Heart left ventricle (tissue), 16 donors: ENCODE measurements around the gene RNF17. TPM values are rescaled to one million over a fixed set of nuclear protein-coding genes. Genes with fewer than 3 reads are reported as not detected.

Source experiments
- ATAC-seq, 4 donors: fragments of 200-7000 bp; cut with Tn5 transposase; one replicate each; pipeline ENCODE4 v1.9.1; 2020 to 2022; ENCODE audit warnings: moderate library complexity in 4 of 4, mild to moderate bottlenecking in 3 of 4, moderate number of reproducible peaks in 1 of 4
- DNase-seq, 5 donors: peaks; one replicate each; pipeline ENCODE4 v3.0.0-alpha.2; 2020
- H3K27ac ChIP-seq, 12 donors: fragments of 200-600 bp; sonication (generic) in 4 of 12; one replicate each; pipeline versions ENCODE4 v1.5.0 to v1.8.0; 2016 to 2022; ENCODE audit warnings: mild to moderate bottlenecking in 2 of 12
- H3K27me3 ChIP-seq, 9 donors: fragments of 200-600 bp; sonication (generic) in 2 of 9; one replicate each; pipeline versions ENCODE4 v1.5.1 to v1.8.0; 2016 to 2022; ENCODE audit warnings: mild to moderate bottlenecking in 3 of 9
- H3K36me3 ChIP-seq, 9 donors: fragments of 200-600 bp; sonication (generic) in 2 of 9; one replicate each; pipeline versions ENCODE4 v1.5.0 to v1.8.0; 2018 to 2022; ENCODE audit warnings: mild to moderate bottlenecking in 2 of 9
- H3K4me1 ChIP-seq, 12 donors: fragments of 200-600 bp; sonication (generic) in 4 of 12; one replicate each; pipeline versions ENCODE4 v1.5.0 to v1.8.0; 2016 to 2022; ENCODE audit warnings: mild to moderate bottlenecking in 3 of 12
- H3K4me3 ChIP-seq, 12 donors: fragments of 200-600 bp; sonication (generic) in 4 of 12; one replicate each; pipeline versions ENCODE4 v1.5.0 to v1.8.0; 2017 to 2022; ENCODE audit warnings: mild to moderate bottlenecking in 9 of 12, moderate library complexity in 4 of 12
- H3K9me3 ChIP-seq, 12 donors: fragments of 200-600 bp; sonication (generic) in 4 of 12; one replicate each; pipeline versions ENCODE4 v1.5.0 to v1.8.0; 2016 to 2022; ENCODE audit warnings: mild to moderate bottlenecking in 1 of 12
- POLR2A ChIP-seq, 2 donors: fragments of 450-650 bp; IDR thresholded peaks; one replicate each; pipeline ENCODE4 v1.6.1; 2017; ENCODE audit warnings: antibody characterized with exemption in 2 of 2, mild to moderate bottlenecking in 2 of 2, moderate library complexity in 2 of 2
- WGBS, 4 donors: extraction: QIAGEN DNeasy Blood & Tissue Kit in 2 of 4; methylation state at CpG; one replicate each; pipeline versions ENCODE4 v1.1.5 to v1.1.7; 2013 to 2018; 5-methylcytosine and 5-hydroxymethylcytosine counted together
- intact Hi-C, 10 donors: fragments of 100-400 bp; cut with DNase I; formaldehyde crosslinking; loops; one replicate each; pipeline versions ENCODE4 v1.11.1 to v1.14.2; 2022
- polyA plus RNA-seq, 2 donors: library from polyadenylated mRNA; stranded (reverse); fragments of 200-250 nt; gene quantifications; one replicate each; pipeline ENCODE4 v1.2.3, GENCODE V29; 2013
- total RNA-seq, 9 donors: library from RNA; depleted of rRNA in 2 of 9; stranded (reverse); fragments of >200 nt in 2 of 9; fragmentation: NEBNext Ultra II Directional in 3 of 9; extraction: Animal tissue kit (Norgen Biotek cat#: 25700) in 3 of 9; gene quantifications; one replicate each; pipeline versions ENCODE4 v1.1.0 to v1.2.4, GENCODE V29; 2016 to 2023
- TF ChIP-seq, protein P1 (sequence below), 12 donors: fragments of 200-600 bp; sonication (generic) in 4 of 12; IDR thresholded peaks; one replicate each; pipeline versions ENCODE4 v1.5.0 to v1.8.0; 2018 to 2022; ENCODE audit warnings: antibody characterized with exemption in 12 of 12, mild to moderate bottlenecking in 5 of 12
- donor health status: ischemic (EF 13 %, LVEDD 7.1; RV severe dilation, severe dysfunction).
- donor health status: healthy with polysubstance abuse.
- donor health status: DM: no; HTN: yes; CAD: no.
- donor health status: DM: no; HTN: no; CAD: no.
- donor health status: ischemic (EF 25% LVEDD 6.9; RV normal size, moderate dysfunction).
- donor health status: ischemic (EF 25% LVEDD 5.7; RV mildly dilated, moderate dysfunction).
- donor health status: healthy.
- donor health status: DM: yes; HTN: yes; CAD: no.
- donor health status: ischemic (EF 35%, LVEDD 5.7; RV mildly dilated, moderate dysfunction).
- donor health status: nonischemic (EF 11% LVEDD 7.7; RV severe dilation, severe dysfunction).
- donor health status: DM: yes; HTN: yes; CAD: no.
- donor health status: PGD.
- donor health status: ischemic (EF 29% LVEDD 5.4; RV normal size, mild dysfunction).
- donor health status: nonischemic (EF 23%, LVEDD 6.1; RV moderate dilation, normal function).

The RNF17 gene
- total and polyA plus RNA-seq, 11 donors: 0.13 to 0.17 (median 0.16) TPM; not detected in 8

- Histone ChIP-seq H3K4me3 (no peak overlapping the region), H3K4me1 (peaks cover 0 to 15% (median 5%) of the 10 kb centered on the region in 12 donors), H3K27me3 (peaks cover under 1 to 25% (median 8%) of the 10 kb centered on the region in 9 donors), H3K9me3 (no peaks in the 10 kb centered on the region), H3K36me3 (no peaks in the 10 kb centered on the region), H3K27ac (no peak overlapping the region)
- TF ChIP-seq POLR2A (IDR thresholded peaks at IDR 0.05): no peak
- TF ChIP-seq, protein P1, sequence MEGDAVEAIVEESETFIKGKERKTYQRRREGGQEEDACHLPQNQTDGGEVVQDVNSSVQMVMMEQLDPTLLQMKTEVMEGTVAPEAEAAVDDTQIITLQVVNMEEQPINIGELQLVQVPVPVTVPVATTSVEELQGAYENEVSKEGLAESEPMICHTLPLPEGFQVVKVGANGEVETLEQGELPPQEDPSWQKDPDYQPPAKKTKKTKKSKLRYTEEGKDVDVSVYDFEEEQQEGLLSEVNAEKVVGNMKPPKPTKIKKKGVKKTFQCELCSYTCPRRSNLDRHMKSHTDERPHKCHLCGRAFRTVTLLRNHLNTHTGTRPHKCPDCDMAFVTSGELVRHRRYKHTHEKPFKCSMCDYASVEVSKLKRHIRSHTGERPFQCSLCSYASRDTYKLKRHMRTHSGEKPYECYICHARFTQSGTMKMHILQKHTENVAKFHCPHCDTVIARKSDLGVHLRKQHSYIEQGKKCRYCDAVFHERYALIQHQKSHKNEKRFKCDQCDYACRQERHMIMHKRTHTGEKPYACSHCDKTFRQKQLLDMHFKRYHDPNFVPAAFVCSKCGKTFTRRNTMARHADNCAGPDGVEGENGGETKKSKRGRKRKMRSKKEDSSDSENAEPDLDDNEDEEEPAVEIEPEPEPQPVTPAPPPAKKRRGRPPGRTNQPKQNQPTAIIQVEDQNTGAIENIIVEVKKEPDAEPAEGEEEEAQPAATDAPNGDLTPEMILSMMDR (IDR thresholded peaks at IDR 0.05): no peak
- no peak for ATAC-seq
- DNase-seq: no peak
- WGBS, 4 donors: 78 to 86% (median 83%) methylated on average over 15 of the region's 15 CpGs
- intact Hi-C loops: no loop called here
Observed at GRCh38 chr13:24925318-24926231, 161.6 kb downstream of the RNF17 start.

DNA sequence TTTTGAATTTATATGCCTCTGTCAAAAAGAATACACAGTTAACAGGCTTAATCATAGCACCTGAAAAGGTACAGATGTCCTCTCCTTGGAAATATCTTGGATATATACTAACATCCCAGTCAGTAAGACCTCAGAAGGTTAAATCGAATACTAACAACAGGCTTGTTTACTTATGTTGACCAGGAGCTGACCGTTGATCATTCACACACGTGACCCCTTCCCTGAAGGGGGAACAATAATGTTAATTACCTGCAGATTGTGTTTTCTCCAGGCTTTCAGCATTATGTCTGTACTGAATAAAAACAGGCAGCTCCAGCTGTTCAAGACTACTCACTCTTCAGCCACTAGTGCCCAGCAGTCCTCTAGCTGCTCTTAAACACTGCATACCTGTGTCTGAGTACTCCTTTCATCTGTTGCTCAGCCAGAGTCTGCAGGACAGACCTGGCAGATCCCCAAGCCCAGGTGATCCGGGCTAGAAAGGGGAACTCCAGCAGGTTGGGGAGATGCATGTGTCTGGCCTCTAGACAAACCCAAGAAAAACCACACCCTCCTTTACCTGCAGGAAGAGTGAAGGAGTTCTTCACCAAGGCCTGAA is 163.9 kb downstream of the RNF17 start:
- intact Hi-C loops: no loop called here

GRCh38 chr13:24929196-24929595 is 165.2 kb downstream of the RNF17 start:
- no peak overlapping the region for H3K4me3 ChIP-seq
- DNase-seq (no peak), ATAC-seq (no peak)
- no peaks in the 10 kb centered on the region for H3K36me3 ChIP-seq
- TF ChIP-seq, protein P1 (IDR thresholded peaks at IDR 0.05): no peak
- TF ChIP-seq POLR2A (IDR thresholded peaks at IDR 0.05): no peak
- peaks cover 8 to 48% (median 23%) of the 10 kb centered on the region in 9 donors for H3K27me3 ChIP-seq
- WGBS, 4 donors: 96 to 100% (median 99%) methylated on average over 1 of the region's 1 CpG
- H3K4me1 ChIP-seq: peaks cover 0 to 4% (median 0%) of the 10 kb centered on the region in 12 donors
- H3K9me3 ChIP-seq: no peaks in the 10 kb centered on the region
- H3K27ac ChIP-seq: no peak overlapping the region
- intact Hi-C loops: no loop called here

More for the DNA sequence above, 163.9 kb downstream of the RNF17 start:
- no peaks in the 10 kb centered on the region for H3K36me3 ChIP-seq
- 74 to 87% (median 80%) methylated on average over 4 of the region's 4 CpGs for WGBS, 4 donors
- ATAC-seq (no peak), DNase-seq (no peak)
- no peak overlapping the region for H3K4me3 ChIP-seq
- no peak overlapping the region for H3K27ac ChIP-seq
- H3K4me1 ChIP-seq: peaks cover 0 to 9% (median 0%) of the 10 kb centered on the region in 12 donors
- no peak for TF ChIP-seq POLR2A (IDR thresholded peaks at IDR 0.05)
- TF ChIP-seq, protein P1 (IDR thresholded peaks at IDR 0.05): no peak
- peaks cover 8 to 46% (median 22%) of the 10 kb centered on the region in 9 donors for H3K27me3 ChIP-seq
- H3K9me3 ChIP-seq: no peaks in the 10 kb centered on the region

Other genes with a start within 250 kb of the RNF17 start
- gene ATP12A, start 83.8 kb upstream of the RNF17 start, total RNA-seq: not detected
- not detected for gene ATP12A, start 83.8 kb upstream of the RNF17 start, polyA plus RNA-seq